NCI-H2196 (cell line): ENCODE data around the gene PAH.
"Not testable (repeated sequence)": the region's sequence is repeated elsewhere in the genome, so short reads cannot be mapped to it uniquely, and the experiment has no call there.

Experiments
- DNase-seq: peaks from one replicate; lab custom pipeline; 2025; ENCODE audit not compliant: unreplicated experiment; lab: John Stamatoyannopoulos, UW

PAH gene

DNA sequence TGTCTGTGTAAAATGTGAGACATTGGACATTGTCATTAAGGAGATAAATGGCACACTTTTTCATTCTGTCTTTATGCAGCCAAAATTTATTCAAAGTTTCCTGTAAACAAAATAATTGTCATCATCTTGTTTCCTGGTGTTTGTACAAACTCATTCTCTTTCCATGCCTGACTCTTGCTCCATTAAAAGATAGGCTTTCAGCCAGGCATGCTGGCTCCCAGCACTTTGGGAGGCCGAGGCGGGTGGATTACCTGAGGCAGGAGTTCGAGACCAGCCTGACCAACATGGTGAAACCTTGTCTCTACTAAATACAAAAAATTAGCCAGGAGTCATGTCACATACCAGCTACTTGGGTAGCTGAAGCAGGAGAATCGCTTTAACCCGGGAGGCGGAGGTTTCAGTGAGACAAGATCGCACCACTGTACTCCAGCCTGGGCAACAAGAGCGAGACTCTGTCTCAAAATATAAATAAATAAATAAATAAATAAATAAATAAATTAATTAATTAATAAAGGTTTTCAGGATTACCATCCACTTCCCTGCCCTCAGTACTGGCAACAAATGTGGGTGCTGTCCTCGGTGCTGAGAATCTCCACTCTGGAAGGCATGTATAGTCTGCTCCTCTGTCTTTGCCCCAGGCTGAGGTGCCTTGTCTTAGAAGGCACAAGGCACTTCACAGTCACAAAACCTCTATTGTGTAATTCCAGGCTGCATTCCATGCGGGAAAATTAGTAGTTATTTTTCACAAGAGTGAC lies 83.2 kb downstream of the PAH start:
- no peak for DNase-seq

DNA sequence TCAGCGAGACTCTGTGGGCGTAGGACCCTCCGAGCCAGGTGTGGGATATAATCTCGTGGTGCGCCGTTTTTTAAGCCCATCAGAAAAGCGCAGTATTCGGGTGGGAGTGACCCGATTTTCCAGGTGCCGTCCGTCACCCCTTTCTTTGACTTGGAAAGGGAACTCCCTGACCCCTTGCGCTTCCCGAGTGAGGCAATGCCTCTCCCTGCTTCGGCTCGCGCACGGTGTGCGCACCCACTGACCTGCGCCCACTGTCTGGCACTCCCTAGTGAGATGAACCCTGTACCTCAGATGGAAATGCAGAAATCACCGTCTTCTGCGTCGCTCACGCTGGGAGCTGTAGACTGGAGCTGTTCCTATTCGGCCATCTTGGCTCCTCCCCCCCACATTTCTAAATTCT lies 84.2 kb downstream of the PAH start:
- DNase-seq: not testable (repeated sequence)

DNA sequence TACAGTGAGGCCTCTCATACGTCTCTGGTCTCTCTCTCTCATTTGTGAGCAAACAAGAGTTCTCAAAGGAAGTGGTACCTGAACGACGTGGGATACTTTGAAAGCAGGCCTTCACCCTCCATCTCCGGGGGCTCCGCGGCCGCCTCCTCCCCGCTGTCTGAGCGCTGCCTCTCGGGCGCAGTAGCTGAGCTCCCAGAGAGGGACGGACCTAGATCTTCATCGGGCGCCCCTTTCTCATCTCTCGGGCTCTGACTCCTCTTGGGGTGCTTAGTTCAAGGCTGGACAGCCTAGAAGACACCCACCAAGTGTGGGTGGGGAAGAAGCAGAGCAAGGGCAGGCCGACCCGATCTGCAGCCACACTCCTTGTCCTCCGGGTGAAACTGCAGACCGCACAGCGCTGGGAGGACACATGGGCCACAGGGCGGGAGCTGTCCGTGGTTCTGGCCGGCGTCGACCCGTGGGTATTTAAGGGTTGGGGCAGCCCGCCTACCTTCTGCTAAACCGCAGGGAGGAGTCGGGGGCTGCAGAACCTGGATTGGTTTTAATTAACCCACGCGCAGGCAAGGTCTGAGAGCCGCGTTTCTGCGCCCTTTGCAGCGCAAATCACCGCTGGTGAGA lies 92.7 kb downstream of the PAH start:
- no peak for DNase-seq

DNA sequence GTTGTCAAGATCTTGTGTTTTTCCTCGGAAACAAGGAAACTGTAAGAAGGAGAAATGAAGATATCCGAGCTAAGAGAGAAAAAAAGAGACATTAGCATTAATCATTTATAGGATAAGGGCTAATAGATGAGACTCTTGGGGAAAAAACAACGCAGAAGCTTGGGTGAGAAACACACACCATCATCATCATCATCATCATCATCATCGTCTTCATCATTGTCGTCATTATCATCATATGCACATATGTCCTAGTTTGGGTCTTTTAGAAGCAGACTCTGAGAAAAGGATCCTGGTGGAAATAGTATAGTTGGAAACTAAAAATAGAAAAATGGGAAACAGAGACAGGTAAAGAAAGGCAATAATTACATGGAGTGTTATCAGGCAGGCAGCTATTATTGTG lies 95.9 kb downstream of the PAH start:
- no peak for DNase-seq

GRCh38 chr12:102816816-102817434 lies 100.1 kb downstream of the PAH start:
- DNase-seq: peak; percentile 30

DNA sequence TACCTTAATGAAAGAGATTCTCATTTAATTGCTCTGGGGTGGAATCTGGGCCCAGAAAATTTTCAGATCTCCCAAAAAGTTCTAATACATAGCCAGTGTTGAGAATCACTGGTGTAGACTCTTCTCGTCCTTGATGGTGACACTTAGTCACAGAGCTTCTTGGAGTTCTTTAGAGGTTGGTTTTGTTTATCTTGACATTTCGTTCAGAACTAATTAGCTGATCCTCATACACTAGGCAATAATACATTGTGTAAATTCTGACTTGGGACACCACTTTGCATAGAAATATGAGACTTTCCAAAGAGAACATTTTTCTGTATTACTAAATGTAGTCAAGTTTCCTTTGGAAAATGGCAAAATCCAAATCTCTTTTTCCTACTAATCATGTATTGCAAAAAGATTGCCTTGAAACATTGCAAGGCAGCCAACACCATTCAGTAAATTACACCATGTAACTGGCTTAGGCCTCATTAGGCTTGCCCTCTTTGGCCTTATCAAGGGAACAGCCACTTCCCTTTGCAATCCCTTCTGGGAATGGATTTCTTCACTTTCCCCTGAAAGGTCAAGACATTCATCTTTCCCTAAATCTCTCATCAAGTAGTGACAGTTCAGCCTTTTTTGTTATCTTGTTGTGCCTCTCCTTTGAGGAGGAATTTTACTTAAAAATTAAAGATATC lies 102.2 kb downstream of the PAH start:
- no peak for DNase-seq

DNA sequence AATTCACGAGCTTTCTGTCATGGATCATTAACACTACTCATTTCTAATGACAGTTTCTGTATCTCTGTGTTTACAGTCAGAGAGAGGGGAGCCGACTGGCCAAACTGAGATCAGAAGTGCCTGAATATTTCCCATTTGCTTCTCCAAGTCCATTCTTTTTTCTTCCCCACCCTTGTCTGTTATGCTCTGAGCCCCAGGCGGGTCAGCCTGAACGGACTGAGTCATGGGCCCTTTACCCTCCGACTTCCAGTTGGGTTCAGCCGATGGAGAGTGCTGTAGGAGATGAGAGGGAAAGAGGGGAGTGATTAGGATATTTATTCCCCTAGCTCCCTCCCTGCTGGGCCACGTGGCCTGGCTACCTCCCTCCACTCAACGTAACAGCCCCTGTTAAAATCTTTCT lies 104.7 kb downstream of the PAH start:
- DNase-seq: no peak

GRCh38 chr12:102811110-102811737 lies 105.8 kb downstream of the PAH start:
- DNase-seq: peak; percentile 9

GRCh38 chr12:102808412-102808811 lies 108.6 kb downstream of the PAH start:
- no peak for DNase-seq

GRCh38 chr12:102806592-102806991 lies 110.5 kb downstream of the PAH start:
- DNase-seq: no peak

DNA sequence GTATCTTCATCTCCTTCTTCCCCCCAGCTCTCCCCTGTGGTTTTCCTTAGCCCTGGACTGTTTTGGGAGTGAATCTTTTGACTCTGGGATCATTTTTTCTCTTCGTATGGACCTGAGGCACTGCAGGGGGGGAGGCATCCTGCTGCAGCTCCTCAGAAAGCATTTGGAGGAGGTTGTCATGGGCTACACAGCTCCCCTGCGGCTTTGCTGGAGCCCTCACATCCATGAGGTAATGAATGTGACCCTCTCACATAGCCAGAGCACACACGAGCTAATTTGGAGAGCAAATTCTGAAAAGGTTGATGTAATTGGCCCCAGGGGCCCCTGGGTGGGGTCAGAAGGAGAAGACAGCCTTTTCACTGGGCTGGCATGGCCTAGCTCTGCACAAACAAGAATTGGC lies 110.9 kb downstream of the PAH start:
- no peak for DNase-seq

DNA sequence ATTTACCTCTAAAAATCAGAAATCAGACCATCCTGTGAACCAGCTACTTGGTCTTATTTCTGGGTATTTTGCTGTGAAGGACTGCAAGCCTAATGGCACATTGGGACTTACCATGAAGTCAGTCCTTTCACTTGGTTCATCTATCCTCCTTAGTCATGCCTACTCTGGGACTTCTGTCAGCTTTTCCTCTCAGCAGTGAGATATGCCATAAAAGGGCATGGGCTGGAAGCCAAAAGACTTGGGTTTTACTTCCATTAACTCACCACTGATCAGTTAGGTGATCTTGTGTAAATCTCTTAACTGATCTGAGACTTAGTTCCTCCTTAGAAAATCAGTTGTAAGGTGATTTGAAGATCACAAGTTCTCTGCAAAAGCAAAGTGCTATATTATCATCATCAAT lies 116.5 kb downstream of the PAH start:
- no peak for DNase-seq

GRCh38 chr12:102799229-102799628 lies 117.8 kb downstream of the PAH start:
- DNase-seq: no peak

- no peak for DNase-seq
Observed at GRCh38 chr12:102797528-102797927, 119.5 kb downstream of the PAH start.

DNA sequence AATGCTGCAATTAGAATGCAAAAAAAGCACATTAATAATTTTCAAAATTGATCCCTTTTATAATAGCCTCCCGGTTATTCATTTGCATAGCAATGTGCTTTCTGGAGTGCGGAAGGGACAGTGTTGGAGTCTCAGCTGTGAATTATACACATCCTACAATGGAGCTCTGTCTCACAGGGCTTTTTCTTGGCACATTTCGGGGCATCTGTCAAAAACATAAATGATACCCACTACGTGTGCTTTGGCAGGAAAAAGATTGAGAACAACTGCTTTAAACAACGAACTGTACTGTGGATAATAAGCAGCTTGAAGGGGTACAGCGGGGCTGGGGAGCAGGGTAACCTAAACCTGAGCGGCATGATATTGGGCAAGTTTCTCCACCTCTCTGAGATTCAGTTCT lies 123.1 kb downstream of the PAH start:
- no peak for DNase-seq
